K562 (cell line): ENCODE results near the gene IGLON5. TPM values are rescaled to one million over a fixed set of nuclear protein-coding genes. Genes with fewer than 3 reads are reported as not detected.

Experiments
- ELF4 ChIP-seq: fragments of 450-650 bp; formaldehyde crosslinking; IDR thresholded peaks from 2 replicates; pipeline ENCODE4 v1.4.0; 2022; ENCODE audit warnings: missing genetic modification characterization
- GABPA ChIP-seq: fragments of 200-800 bp; sonication (Bioruptor generic); conservative IDR thresholded peaks from 2 replicates; pipeline ENCODE4 v1.6.1; 2016; ENCODE audit warnings: low read depth, missing genetic modification characterization, missing compliant biosample characterization
- HDAC8 ChIP-seq: fragments of 450-650 bp; IDR thresholded peaks from 2 replicates; pipeline ENCODE4 v1.6.1; 2016; ENCODE audit warnings: mild to moderate bottlenecking, missing genetic modification characterization, moderate library complexity, missing compliant biosample characterization
- HMGN3 ChIP-seq: IDR thresholded peaks from 2 replicates; pipeline ENCODE4 v1.6.1; 2011; ENCODE audit warnings: borderline replicate concordance, low read depth, mild to moderate bottlenecking, mixed read lengths, low read length; ENCODE audit not compliant: insufficient read length; ENCODE audit errors: extremely low read depth
- KDM4B ChIP-seq, 2 experiments: fragments of 450-650 bp in 1 of 2; sonication (generic) in 1 of 2; IDR thresholded peaks; 2 replicates each; pipeline ENCODE4 v1.6.1; 2016 to 2017; ENCODE audit warnings: borderline replicate concordance in 2 of 2, antibody characterized with exemption in 1 of 2, low read depth in 1 of 2, mild to moderate bottlenecking in 1 of 2
- KLF6 ChIP-seq: fragments of 250-450 bp; sonication (Bioruptor Pico); IDR thresholded peaks from 2 replicates; pipeline ENCODE4 v1.4.0; 2020; ENCODE audit warnings: mild to moderate bottlenecking, moderate library complexity, borderline replicate concordance
- LARP7 ChIP-seq: fragments of 450-650 bp; IDR thresholded peaks from 2 replicates; pipeline ENCODE4 v1.6.1; 2016
- NCOR1 ChIP-seq: fragments of 450-650 bp; IDR thresholded peaks from 2 replicates; pipeline ENCODE4 v1.6.1; 2016; ENCODE audit warnings: mild to moderate bottlenecking, moderate library complexity
- NR2C2 ChIP-seq, 2 experiments: fragments of 200-800 bp in 1 of 2; sonication (Bioruptor generic) in 1 of 2; sonication (generic) in 1 of 2; formaldehyde crosslinking in 1 of 2; IDR thresholded peaks; 2 replicates each; pipeline versions ENCODE4 v1.6.1 to v1.8.0; 2016 to 2022; ENCODE audit warnings: mild to moderate bottlenecking in 1 of 2, missing compliant biosample characterization in 1 of 2, missing genetic modification characterization in 1 of 2, missing genetic modification reagents in 1 of 2
- NR3C1 ChIP-seq: sonication (generic); formaldehyde crosslinking; IDR thresholded peaks from 2 replicates; pipeline ENCODE4 v1.8.1; 2022; ENCODE audit warnings: missing genetic modification reagents
- SIN3A ChIP-seq, 2 experiments: fragments of 150-350 bp in 1 of 2; IDR thresholded peaks; 2 replicates each; pipeline ENCODE4 v1.6.1; 2011 to 2016; ENCODE audit warnings: borderline replicate concordance in 2 of 2, low read depth in 2 of 2, low read length in 2 of 2, mild to moderate bottlenecking in 2 of 2, moderate library complexity in 2 of 2; ENCODE audit not compliant: control insufficient read depth in 1 of 2
- YBX1 ChIP-seq: fragments of 450-650 bp; IDR thresholded peaks from 2 replicates; pipeline ENCODE4 v1.7.1; 2016; ENCODE audit warnings: mild to moderate bottlenecking
- ZBTB17 ChIP-seq: fragments of 450-650 bp; formaldehyde crosslinking; IDR thresholded peaks from 2 replicates; pipeline ENCODE4 v1.4.0; 2020; ENCODE audit warnings: mild to moderate bottlenecking
- ZNF217 ChIP-seq: sonication (generic); formaldehyde crosslinking; IDR thresholded peaks from 2 replicates; pipeline ENCODE4 v1.8.0; 2022; ENCODE audit warnings: mild to moderate bottlenecking, missing genetic modification reagents
- ZNF282 ChIP-seq: sonication (generic); formaldehyde crosslinking; IDR thresholded peaks from 2 replicates; pipeline ENCODE4 v1.8.1; 2023; ENCODE audit warnings: missing genetic modification reagents
- polyA plus RNA-seq, 8 experiments: library from polyadenylated mRNA; depleted of rRNA in 4 of 8; stranded (reverse) in 5 of 8; unstranded in 3 of 8; fragments of >200 nt; fragmentation: Nextera tagmentation in 2 of 8; fragmentation: Illumina TruSeq in 1 of 8; extraction: Ambion mirVana in 2 of 8; extraction: Trizol in 1 of 8; gene quantifications; 2 replicates each; pipeline versions ENCODE4 v1.2.1 to v1.2.3, GENCODE V29; 2011 to 2014; ENCODE audit warnings: inconsistent platforms in 1 of 8, missing spikeins in 1 of 8
- total RNA-seq, 7 experiments: library from RNA; depleted of rRNA in 6 of 7; stranded (reverse); fragments of >200 nt in 6 of 7; fragmentation: Illumina TruSeq in 2 of 7; extraction: Trizol in 2 of 7; gene quantifications; 2 replicates each; pipeline versions ENCODE4 v1.2.1 to v1.2.3, GENCODE V29; 2011 to 2021; ENCODE audit warnings: low replicate concordance in 1 of 7
- TF ChIP-seq, protein P1 (sequence below), 2 experiments: fragments of 450-650 bp; conservative IDR thresholded peaks; 2 replicates each; pipeline ENCODE4 v1.6.1; 2017; ENCODE audit warnings: mild to moderate bottlenecking in 2 of 2, moderate library complexity in 2 of 2
- TF ChIP-seq, protein P2 (sequence below): fragments of 250-450 bp; sonication (Bioruptor Pico); IDR thresholded peaks from 2 replicates; pipeline ENCODE4 v1.4.0; 2020; ENCODE audit warnings: borderline replicate concordance
- TF ChIP-seq, protein P3 (sequence below): fragments of 250-450 bp; sonication (Bioruptor Pico); IDR thresholded peaks from 2 replicates; pipeline ENCODE4 v1.9.0; 2021; ENCODE audit warnings: mild to moderate bottlenecking
- TF ChIP-seq, protein P4 (sequence below), 3 experiments: fragments of 200-800 bp in 1 of 3; fragments of 250-450 bp in 1 of 3; fragments of 450-650 bp in 1 of 3; sonication (Bioruptor Pico) in 1 of 3; sonication (Bioruptor generic) in 1 of 3; formaldehyde crosslinking in 1 of 3; IDR thresholded peaks; 2 replicates each; pipeline versions ENCODE4 v1.6.1 to v1.8.0; 2016 to 2022; ENCODE audit warnings: mild to moderate bottlenecking in 2 of 3, missing genetic modification characterization in 2 of 3, missing compliant biosample characterization in 1 of 3, moderate library complexity in 1 of 3

IGLON5 gene
- total and polyA plus RNA-seq, 9 of the 15 experiments (the other 6 are each of a cell fraction or from before 2014, with no cell fraction given), result 0.03 to 0.22 (median 0.14) TPM; not detected in 2

DNA sequence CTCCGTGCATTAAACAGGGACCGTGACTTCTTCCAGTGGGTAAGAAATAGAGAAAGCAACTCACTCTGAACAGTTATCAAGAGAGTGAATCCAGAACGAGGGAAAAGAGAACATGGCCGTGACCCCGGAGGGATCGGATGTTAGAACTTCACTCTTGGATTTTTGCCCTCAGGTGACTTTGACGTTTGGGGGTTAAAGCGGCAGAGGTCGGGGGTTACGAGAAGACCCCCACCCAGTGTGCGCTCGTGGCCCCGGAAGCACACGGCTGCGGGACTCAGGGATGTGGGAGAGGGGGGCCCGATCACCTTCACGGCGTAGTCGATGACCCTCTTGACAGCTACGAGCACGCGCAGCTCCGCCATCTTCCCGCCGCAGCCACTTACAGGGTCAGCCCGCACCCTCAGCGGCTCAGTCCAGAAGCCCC is 54.5 kb downstream of the IGLON5 start, which contains the start of gene ETFB (continued):
- TF ChIP-seq, protein P1, sequence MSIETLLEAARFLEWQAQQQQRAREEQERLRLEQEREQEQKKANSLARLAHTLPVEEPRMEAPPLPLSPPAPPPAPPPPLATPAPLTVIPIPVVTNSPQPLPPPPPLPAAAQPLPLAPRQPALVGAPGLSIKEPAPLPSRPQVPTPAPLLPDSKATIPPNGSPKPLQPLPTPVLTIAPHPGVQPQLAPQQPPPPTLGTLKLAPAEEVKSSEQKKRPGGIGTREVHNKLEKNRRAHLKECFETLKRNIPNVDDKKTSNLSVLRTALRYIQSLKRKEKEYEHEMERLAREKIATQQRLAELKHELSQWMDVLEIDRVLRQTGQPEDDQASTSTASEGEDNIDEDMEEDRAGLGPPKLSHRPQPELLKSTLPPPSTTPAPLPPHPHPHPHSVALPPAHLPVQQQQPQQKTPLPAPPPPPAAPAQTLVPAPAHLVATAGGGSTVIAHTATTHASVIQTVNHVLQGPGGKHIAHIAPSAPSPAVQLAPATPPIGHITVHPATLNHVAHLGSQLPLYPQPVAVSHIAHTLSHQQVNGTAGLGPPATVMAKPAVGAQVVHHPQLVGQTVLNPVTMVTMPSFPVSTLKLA (conservative IDR thresholded peaks at IDR 0.05), result peak; percentile 47 to 63; a peak in 3 of 4 replicates
- TF ChIP-seq ZBTB17 (CRISPR knock-in tag) (no peak), KLF6 (CRISPR knock-in tag) (no peak), ZNF217 (CRISPR knock-in tag) (no peak), GABPA (tag) (no peak), HMGN3 (peak; percentile 33), NR3C1 (CRISPR knock-in tag) (no peak), SIN3A (IDR thresholded peaks at IDR 0.05; ENCODE audit: borderline replicate concordance in 2 of 2, control insufficient read depth in 1 of 2, low read depth in 2 of 2, low read length in 2 of 2) (peak in 1 of 2 experiments; percentile 75; a peak in 1 of 4 replicates), ELF4 (no peak), KDM4B (IDR thresholded peaks at IDR 0.05; ENCODE audit: borderline replicate concordance in 2 of 2, low read depth in 1 of 2) (no peak), ZNF282 (CRISPR knock-in tag) (no peak), LARP7 (no peak), NR2C2 (CRISPR knock-in tag; IDR thresholded peaks at IDR 0.05) (0 out of 2 replicates have a peak, but pooled peaks have one; percentile 36), NR2C2 (tag; IDR thresholded peaks at IDR 0.05) (peak; percentile 94), YBX1 (no peak), HDAC8 (tag) (no peak), NCOR1 (no peak)
- TF ChIP-seq, protein P2, sequence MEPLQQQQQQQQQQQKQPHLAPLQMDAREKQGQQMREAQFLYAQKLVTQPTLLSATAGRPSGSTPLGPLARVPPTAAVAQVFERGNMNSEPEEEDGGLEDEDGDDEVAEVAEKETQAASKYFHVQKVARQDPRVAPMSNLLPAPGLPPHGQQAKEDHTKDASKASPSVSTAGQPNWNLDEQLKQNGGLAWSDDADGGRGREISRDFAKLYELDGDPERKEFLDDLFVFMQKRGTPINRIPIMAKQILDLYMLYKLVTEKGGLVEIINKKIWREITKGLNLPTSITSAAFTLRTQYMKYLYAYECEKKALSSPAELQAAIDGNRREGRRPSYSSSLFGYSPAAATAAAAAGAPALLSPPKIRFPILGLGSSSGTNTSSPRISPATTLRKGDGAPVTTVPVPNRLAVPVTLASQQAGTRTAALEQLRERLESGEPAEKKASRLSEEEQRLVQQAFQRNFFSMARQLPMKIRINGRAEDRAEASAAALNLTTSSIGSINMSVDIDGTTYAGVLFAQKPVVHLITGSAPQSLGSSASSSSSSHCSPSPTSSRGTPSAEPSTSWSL (CRISPR knock-in tag), result no peak
- TF ChIP-seq, protein P3, sequence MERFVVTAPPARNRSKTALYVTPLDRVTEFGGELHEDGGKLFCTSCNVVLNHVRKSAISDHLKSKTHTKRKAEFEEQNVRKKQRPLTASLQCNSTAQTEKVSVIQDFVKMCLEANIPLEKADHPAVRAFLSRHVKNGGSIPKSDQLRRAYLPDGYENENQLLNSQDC (CRISPR knock-in tag), result no peak
- TF ChIP-seq, protein P4, sequence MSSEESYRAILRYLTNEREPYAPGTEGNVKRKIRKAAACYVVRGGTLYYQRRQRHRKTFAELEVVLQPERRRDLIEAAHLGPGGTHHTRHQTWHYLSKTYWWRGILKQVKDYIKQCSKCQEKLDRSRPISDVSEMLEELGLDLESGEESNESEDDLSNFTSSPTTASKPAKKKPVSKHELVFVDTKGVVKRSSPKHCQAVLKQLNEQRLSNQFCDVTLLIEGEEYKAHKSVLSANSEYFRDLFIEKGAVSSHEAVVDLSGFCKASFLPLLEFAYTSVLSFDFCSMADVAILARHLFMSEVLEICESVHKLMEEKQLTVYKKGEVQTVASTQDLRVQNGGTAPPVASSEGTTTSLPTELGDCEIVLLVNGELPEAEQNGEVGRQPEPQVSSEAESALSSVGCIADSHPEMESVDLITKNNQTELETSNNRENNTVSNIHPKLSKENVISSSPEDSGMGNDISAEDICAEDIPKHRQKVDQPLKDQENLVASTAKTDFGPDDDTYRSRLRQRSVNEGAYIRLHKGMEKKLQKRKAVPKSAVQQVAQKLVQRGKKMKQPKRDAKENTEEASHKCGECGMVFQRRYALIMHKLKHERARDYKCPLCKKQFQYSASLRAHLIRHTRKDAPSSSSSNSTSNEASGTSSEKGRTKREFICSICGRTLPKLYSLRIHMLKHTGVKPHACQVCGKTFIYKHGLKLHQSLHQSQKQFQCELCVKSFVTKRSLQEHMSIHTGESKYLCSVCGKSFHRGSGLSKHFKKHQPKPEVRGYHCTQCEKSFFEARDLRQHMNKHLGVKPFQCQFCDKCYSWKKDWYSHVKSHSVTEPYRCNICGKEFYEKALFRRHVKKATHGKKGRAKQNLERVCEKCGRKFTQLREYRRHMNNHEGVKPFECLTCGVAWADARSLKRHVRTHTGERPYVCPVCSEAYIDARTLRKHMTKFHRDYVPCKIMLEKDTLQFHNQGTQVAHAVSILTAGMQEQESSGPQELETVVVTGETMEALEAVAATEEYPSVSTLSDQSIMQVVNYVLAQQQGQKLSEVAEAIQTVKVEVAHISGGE (CRISPR knock-in tag; IDR thresholded peaks at IDR 0.05), result no peak
